GM21619 (cell line): ENCODE measurements around the gene PACSIN1.

ENCODE experiments used
- ATAC-seq: cut with Tn5 transposase; IDR thresholded peaks from one replicate; pipeline ENCODE4 v1.9.1; 2021; ENCODE audit not compliant: unreplicated experiment

Gene PACSIN1

DNA sequence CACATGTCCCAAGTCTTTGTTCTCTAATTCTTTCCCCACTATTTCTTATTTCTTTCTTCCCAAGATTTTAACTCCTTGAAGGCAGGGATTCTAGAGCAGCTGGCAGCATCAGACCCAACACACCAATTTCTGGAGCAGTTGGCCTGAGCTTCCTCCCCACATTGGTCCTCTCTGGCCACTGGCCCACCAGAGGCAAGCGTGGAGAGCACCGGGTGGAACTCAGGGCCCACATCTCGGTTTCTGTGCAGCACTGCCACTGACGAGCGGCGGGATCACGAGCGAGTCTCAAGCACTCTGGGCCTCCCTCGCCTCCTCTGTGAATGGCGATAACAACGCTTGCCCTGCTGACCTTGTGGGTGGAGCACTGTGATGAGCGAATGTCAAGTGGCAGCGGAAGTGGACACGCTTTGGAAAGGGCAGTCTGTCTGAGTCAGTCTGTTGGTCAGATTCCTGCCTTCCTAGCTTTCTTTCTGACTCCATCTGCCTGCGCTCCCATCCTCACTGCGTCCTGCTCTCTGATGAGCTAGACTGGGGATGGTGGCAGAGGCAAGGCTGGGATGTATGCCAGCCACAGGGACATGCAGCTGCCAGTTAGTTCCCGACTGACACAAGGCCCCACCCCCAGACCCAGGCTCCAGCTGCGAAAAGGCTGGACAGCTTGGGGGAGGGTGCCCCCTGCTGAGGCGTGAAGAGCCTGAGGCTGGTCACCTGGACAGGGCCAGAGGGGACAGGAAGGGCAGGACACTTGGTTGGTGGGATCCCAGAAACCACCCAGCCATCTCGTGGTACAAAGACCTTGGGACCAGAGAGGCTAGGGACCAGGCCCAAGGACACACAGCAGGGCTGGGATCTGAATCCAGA is 94.7 kb downstream of the PACSIN1 start:
- ATAC-seq: no peak

DNA sequence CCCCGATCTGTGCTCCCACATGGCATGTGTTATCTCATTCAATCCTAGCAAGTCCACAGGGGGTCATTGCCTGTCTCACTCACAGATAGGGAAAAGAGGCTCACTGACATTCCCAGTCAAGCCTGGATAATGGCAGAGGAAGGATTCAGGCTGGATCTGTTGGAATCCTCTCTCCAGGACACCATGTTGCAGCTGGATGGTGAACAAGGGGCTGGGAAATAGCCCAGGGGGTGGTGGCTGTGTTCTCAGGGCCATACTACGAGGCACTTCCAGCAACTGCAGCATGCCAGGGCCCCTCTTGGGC is 95.3 kb downstream of the PACSIN1 start:
- ATAC-seq: no peak

DNA sequence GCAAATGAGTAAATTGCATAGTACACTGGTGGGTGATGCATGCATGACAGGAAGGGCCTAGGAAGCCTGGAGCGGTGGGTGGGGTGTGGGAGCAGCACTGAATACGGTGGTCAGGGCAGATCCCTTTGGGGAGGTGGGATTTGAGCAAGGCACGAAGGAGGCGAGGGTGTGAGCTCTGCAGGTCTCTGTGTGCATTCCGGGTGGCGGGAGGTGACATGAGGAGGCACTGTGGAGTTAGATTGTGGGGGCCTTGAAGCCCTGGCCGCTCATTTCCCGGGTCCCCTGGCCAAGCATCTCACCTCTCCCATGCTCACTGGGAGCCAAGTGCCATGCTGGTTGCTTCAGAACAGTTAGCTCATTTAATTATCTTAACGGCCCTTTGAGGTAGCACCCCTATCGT is 96.5 kb downstream of the PACSIN1 start:
- ATAC-seq: no peak

DNA sequence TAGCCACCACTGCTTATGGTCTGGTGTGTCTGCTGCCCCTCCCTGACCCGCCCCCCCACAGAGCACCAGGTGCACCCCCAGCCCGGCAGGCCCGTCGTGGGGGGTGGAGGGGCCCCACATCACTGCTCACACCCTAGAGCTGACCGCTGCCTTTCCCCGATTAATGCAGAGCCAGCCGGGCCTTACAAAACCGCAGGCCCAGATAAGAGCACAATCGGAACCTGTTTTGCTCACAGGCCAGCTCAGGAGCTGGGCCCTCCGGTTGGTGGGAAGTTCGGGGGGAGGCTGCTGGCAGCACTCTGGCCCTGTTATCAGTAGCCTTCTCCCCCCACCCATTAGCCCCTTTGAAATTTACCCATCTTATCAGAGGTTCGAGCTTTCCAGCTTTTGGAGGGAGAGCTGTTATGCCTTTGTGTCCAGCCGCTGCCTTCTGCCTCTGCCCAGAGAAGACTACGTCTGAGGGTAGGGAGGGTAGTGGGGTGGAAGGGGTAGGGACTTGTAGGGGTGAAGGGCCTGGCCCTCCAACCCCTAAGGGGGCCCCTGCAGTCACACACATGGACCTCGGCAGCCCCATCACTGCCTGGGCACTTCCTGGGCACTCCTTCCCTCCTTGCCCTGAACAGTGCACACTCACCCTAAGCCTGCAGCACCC is 97.1 kb downstream of the PACSIN1 start:
- no peak for ATAC-seq

DNA sequence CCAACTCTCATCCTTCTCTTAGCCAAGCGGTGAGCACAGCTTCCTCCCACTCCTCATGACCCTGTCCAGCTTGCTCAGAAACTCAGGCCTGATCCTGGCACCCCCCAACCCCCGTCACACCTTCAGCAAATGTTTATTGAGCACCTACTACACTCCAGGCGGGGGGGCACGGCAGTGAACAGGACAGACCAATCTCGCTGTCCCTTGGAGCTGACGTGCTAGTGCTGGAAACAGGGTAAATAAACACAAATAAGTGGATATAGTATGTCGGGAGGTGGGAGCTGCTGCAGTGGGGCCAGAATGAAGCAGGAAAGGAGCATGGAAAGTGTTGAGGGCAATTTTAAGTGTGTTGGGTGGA is 97.6 kb downstream of the PACSIN1 start:
- no peak for ATAC-seq

DNA sequence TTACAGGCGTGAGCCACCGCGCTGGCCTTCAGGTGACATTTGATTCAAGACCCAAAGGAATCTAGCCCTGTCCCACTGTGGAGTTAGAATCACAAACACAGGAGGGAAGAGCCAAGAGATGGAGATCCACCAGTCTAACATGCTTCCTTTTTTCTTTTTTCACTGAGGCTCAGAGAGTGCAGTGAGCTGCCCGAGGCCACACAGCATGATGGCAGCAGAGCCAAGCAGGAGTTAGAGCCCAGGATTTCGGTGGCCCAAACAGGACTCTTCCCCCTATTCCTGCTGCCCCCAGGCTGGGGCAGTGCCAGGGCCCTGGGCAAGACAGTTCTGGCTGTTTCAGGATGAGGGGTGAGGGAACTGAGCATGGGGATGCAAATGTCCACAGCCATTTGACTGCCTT is 98.3 kb downstream of the PACSIN1 start:
- no peak for ATAC-seq

DNA sequence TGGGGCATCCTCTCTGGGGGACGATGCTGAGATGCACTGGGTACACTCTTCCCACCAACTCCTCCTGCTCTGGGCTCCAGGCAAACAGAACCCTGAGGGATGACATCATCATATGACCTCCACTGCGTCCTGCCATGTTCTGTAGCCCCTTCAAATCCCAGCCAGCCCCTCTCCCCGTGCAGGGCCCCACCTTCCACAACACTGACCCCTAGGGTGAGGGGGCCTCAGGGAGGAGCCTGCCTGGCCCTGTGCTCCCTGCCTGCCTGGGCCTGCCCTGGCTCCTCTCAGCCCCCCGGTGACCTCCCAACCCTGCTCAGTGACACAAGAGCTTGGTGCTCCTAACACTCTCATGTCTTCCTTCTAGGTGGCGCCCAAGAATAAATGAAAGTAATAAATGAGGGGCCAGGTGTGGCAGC is 99.9 kb downstream of the PACSIN1 start:
- no peak for ATAC-seq

DNA sequence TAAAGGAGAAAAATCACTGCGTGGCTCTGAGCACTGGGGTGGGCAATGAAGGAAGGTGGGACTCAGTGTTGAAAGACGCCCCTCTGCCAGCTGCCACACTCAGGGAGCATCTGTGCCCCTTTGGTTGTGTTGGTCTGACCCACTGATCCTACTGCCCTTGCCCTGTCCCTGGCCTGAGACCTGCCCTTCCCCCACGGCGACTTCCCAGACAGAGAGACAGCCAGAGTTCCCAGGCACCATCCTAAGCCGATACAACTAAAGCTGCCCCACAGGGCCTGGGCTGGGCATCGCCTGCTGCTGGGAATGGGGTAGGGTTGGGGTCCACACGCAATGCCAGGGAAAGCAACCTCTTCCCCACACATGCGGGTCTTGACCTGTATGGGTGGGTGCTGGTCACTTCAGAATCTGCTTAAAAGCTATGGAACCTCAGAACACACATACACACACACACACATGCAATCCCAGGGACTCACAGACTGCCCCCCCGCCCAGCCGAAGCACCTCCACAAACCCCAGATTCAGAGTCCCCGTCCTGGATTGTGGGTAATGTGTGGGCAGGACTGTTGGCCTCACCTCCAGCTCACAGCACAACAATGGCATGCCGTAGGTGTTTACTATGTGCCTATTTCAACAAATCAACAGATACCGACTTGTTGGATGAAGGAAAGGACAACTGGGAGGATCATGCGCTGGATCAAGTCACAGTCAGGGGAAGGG is 101.1 kb downstream of the PACSIN1 start:
- ATAC-seq: no peak

DNA sequence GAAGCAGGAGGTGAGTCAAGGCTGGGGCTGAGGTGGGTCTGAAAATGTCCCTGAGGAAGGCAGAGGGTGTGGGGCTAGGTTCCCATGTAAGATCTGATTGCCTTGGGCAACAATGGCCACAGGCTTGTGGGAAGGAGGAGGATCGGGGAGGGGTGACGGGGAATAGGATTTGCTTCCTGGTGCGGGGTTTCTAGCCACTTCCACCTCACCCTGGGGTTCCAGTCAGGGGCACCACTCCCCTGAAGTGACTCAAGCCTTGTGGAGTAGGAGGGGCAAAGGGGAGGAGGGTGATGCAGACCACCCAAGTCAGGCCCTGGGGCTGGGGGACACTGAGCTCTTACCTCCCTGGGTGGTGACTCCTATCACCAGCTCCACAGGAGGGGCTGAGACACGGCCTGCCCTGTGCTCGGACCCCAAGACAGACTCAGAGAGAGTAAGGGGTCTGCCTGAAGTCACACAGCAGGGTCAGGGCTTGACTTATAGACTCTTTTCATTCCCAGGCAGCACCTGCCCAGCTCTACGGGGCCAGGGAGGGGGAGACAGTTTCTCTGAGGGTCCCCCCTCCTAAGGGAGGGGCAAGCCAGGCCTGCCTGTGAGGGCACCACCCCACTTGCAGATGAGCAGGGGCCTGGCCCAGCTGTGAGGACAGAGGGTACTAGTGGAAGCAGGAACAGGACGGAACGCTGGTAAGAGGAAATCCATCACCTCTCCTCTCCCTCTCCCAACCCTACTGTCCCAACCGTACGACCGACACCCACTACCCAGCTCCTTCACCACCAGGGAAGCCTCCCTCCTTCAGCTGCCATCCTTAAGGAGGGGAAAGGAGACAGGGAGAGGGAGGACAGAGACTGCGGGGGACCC is 102.7 kb downstream of the PACSIN1 start:
- no peak for ATAC-seq

DNA sequence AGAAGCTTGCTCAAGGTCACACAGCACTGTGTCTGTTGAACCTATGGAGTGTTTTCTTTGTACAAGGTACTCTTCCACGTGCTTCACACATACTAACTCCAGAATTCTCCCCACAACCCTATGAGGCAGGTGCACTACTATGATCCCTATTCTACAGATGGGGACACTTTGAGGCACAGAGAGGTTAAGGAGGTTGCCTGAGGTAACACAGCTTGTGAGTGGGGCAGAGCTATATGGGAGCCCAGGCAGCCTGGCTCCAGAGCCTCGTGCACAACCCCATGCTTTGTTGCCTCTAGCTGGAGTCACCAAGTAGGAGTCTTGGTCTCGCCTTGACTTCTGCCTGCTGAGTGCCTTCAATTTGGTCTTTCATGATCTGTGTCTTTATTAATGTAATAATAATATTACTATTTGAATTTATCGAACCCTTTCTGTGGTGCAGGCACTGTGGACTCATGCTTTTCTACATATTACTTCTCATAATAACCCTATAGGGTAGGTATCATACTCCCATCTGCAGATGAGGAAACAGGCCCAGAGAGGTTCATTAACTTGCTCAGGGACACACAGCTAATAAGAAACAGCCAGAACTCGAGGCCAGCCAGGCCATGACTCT is 103.6 kb downstream of the PACSIN1 start:
- no peak for ATAC-seq

DNA sequence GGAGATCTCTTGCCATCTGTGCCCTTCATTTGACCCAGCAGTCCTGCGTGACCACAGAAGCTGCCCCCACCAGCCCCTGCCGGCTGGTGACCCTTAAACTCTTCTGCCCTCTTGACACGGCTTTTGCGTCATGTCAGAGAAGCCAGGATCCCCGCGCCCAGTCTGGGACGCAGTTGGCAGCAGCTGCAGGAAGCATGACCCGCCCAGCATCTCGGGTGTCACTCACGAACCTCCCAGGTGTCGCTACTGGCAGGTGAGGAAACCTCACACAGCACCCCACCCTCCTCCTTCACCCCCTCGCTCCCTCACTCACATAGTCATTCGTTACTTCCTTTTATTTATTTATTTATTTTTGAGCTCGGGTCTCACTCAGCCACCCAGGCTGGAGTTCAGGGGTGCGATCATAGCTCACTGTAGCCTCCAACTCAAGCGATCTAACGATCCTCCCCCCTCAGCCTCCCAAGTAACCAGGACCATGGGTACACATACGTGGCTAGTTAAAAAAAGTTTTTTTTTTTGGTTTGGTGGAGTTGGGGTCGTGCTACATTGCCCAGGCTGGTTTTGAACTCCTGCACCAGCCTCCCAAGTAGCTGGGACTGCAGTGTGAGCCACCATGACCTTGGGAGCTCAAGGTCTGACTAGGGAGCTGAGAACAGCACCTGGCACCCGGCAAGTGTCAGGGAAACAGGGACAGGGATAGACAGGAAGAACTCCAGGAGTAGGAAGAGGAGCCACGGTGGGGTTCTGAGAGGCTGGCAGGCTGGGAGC is 104.4 kb downstream of the PACSIN1 start:
- no peak for ATAC-seq

DNA sequence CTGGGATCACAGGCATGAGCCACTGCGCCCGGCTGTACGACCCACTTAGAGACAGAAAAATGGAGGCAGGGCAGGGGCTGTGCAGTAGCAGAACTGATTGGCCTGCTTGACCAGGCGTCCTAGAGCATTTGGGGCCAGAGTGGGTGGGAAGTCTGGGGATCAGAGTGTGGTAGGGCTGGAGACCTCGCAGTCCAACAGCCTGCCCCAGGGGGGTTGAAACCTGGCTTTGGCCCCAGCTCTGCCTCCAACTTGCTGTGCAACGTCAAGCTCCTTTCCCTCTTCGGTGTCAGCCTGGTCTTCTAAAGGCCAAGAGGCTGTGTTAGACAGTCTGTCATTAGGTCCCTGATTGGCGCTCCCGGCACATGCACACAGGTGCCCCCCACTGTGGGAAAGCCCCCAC is 105.5 kb downstream of the PACSIN1 start:
- ATAC-seq: no peak

DNA sequence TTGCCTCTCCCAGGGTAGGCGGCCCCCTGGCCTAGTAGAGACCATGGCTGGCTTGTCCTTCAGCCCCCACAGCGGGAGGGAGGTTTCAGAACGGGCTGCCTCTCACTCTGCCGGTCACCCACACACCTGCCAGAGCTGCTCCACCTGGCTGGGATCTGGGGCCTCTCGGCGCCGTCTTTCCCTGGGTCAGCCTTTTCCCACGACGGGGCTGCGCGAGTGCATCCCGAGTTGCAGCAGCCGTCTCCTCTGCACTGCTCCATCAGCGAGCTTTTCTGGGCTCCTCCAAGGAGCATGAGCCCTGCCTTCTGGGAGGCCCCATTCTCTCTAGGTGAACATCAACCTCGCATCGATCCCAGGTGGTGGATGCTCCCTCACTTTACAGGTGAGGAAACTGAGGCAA is 106.1 kb downstream of the PACSIN1 start:
- ATAC-seq: no peak

DNA sequence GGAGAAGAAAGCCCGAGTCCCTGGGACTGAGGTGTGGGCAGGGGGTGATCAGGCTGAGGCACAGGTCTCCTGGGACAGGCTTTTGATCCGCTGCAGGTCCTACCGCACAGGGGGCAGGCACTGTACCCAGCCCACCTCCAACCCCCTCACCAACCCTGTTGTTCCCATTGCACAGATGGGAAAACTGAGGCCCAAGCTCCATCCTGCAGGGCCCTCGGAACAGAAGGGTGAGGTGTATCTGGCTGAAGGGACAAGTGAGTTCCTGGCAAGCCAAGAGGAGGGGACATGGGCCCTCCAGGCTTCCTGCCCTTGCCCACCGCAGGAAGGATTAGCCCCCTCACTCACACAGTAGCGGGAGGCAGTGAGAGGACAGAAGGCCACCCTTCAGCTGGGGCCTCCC is 106.7 kb downstream of the PACSIN1 start:
- no peak for ATAC-seq

DNA sequence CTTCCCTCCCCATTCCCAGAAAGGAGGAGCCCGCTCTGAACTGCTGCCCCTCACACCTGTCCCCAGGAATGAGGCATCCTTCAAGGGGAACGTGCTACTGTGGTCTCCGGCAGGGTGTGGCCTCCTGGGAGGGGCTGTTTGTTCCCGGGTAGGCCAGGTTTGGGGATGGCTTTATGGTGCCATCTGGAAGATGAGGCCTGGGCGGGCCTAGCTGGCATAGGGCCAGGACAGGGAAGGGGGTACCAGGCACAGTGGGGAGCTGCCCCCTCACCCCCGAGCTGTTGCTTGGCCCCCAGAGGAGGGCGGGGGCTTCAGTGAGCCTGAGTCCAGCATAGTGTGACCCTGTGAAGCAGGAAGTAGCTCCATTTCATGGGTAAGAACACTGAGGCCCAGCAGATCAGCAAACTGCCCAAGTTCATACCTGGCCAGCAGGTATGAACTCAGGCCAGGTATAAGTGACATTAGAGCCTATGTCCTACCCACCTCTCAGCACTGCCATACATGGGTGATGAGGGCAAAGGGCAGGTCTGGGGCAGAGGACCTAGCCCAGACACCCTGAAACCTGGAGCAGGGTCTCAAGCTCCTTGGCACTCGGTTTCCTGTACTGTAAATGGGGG is 107.8 kb downstream of the PACSIN1 start:
- no peak for ATAC-seq

DNA sequence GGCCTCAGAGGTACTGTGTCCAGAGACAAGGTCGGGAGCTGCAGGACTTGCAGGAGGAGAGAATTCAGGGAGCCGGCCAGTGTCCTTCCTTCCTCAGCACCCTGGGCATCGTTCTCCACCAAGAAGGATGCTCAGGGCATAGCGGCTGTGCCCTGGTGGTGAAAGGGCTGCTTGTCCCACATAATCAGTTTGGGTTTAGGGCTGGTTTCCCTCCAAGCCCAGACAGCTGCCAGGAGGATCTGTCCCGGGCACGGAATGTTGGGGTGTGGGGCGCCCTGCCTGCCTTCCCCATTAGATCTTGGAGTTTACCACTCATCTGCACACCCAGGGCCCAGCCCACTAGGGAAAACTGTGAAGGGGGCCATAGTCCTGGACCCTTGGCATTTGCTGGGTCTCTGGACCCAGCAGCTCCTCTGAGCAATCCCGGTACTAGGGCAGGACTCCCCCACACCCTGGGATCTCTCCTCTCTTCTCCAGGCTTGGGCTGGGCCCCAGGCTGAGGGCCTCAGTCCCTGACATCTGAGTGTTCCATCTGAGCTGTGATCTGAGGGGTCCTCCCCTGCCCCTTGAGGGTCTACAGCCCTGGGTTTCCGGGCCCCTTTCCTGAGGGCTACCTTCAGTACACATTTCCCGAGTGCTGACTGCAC is 108.9 kb downstream of the PACSIN1 start:
- ATAC-seq: no peak

DNA sequence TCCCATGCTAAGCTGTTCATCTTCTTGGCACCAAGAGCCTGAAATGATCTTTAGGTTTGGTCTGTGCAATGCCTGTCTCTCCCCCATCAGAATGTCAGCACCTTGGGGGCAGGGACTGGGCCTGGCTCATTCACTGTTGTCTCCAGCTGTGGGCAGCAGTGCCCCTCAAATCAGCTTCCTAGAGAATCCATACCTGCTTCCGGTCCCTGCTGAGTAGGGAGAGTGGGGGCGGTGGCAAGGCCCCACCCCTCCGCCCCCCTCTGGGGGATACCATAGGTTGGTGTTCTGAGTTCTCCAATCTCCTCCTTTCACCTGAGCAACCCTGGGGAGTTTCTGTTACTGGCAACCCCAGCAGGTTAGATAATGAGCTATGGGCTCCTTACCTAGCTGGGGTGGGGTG is 109.5 kb downstream of the PACSIN1 start:
- ATAC-seq: no peak

DNA sequence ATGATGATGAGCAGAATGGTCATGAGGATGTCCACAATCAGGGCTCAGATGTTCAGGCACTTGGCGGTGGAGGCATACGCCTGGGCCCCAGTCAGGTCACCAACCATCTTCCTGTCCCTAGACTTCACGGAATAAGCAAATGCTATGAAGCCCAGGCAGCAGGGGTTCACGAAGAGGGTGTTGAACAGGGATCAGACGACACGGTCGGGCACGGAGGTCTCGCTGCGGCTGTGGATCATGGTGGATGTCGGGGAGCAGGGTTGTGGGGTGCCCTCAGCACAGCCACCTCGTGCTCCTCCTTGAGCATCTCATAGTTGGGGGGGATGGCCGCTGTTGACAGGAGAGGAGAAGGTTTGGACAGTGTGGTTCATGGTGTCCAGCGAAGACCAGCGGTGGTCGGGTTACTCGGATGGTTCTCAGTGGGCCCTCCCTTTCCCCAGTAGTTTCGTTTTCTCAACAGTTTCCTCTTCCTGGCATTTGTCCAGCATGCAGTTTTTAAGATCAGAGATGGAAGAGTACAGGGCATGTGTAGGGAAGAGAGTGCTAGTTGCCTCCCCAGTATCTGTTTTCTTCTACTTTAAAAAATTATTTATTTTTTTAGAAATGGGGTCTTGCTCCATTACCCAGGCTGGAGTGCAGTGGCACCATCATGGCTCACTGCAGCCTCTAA is 110.5 kb downstream of the PACSIN1 start:
- ATAC-seq: no peak
